ENCODE data around the gene MMP17. TPM values are rescaled to one million over a fixed set of nuclear protein-coding genes. Genes with fewer than 3 reads are reported as not detected.

Gene MMP17
- total and polyA plus RNA-seq, 10 of the 15 experiments (the other 5 are each of a cell fraction or from before 2014, with no cell fraction given) = 0.11 to 0.28 (median 0.23) TPM; not detected in 7

DNA sequence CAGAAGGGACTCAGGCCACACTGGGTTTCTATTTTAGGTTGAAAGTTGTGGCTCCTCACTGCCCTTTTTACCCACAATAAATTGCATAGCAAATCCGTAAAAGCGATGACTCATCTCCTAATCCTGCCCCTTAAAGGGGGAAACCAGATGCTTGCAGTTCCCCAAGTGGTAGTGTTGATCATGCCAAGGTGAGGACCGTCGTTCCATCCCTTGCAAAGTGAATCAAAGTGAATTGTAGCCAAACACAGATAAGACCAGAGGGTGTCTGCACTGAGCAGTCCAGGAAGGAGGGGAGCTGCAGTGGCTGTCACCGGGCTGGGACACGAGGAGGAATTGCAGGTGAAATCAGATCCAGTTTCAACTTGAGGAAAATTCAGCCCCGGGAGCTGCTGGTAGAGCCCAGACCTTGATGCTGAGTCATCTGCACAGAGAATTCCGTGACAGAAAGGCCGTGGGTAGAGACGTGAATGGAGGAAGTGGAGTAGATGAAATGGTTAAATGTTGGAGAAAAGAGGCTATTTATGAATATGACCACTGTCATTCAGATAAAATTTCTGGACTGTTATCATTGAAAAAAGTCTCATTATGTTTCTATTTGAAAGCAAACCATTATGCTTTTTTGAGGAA lies 44.2 kb upstream of the MMP17 start:
- SMC1A ChIA-PET (ENCODE audit: uncharacterized antibody, unreplicated experiment) = interaction anchor here (0.7 to 2.3 kb wide), 3 partner anchors 8 to 425 kb away, joined by 3 to 6 read pairs (median 3); no protein-coding TSS in a partner anchor
- ATAC-seq = peak; percentile 93
- TF ChIP-seq HDAC6 (IDR thresholded peaks at IDR 0.05; ENCODE audit: unreplicated experiment) (no peak), MTA2 (IDR thresholded peaks at IDR 0.05; ENCODE audit: low read depth) (no peak), IKZF2 (IDR thresholded peaks at IDR 0.05) (peak in 1 of 2 experiments; percentile 15; a peak in 1 of 4 replicates), ATF2 (IDR thresholded peaks at IDR 0.05; ENCODE audit: low read length) (peak; percentile 58; the same call in 1 of the 2 replicates), PKNOX1 (IDR thresholded peaks at IDR 0.05) (no peak), MAX (IDR thresholded peaks at IDR 0.05; ENCODE audit: low read depth, low read length) (no peak), ASH2L (IDR thresholded peaks at IDR 0.05; ENCODE audit: borderline replicate concordance, low read depth) (no peak), YBX1 (IDR thresholded peaks at IDR 0.05) (no peak), ZBED1 (IDR thresholded peaks at IDR 0.05; ENCODE audit: borderline replicate concordance) (no peak; the same call in 1 of the 2 replicates), MYB (IDR thresholded peaks at IDR 0.05; ENCODE audit: borderline replicate concordance, low read depth, low read length) (no peak)
- TF ChIP-seq, protein P1, sequence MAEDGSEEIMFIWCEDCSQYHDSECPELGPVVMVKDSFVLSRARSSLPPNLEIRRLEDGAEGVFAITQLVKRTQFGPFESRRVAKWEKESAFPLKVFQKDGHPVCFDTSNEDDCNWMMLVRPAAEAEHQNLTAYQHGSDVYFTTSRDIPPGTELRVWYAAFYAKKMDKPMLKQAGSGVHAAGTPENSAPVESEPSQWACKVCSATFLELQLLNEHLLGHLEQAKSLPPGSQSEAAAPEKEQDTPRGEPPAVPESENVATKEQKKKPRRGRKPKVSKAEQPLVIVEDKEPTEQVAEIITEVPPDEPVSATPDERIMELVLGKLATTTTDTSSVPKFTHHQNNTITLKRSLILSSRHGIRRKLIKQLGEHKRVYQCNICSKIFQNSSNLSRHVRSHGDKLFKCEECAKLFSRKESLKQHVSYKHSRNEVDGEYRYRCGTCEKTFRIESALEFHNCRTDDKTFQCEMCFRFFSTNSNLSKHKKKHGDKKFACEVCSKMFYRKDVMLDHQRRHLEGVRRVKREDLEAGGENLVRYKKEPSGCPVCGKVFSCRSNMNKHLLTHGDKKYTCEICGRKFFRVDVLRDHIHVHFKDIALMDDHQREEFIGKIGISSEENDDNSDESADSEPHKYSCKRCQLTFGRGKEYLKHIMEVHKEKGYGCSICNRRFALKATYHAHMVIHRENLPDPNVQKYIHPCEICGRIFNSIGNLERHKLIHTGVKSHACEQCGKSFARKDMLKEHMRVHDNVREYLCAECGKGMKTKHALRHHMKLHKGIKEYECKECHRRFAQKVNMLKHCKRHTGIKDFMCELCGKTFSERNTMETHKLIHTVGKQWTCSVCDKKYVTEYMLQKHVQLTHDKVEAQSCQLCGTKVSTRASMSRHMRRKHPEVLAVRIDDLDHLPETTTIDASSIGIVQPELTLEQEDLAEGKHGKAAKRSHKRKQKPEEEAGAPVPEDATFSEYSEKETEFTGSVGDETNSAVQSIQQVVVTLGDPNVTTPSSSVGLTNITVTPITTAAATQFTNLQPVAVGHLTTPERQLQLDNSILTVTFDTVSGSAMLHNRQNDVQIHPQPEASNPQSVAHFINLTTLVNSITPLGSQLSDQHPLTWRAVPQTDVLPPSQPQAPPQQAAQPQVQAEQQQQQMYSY (CRISPR knock-in tag; IDR thresholded peaks at IDR 0.05) = no peak
- TF ChIP-seq, protein P2, sequence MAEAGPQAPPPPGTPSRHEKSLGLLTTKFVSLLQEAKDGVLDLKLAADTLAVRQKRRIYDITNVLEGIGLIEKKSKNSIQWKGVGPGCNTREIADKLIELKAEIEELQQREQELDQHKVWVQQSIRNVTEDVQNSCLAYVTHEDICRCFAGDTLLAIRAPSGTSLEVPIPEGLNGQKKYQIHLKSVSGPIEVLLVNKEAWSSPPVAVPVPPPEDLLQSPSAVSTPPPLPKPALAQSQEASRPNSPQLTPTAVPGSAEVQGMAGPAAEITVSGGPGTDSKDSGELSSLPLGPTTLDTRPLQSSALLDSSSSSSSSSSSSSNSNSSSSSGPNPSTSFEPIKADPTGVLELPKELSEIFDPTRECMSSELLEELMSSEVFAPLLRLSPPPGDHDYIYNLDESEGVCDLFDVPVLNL (IDR thresholded peaks at IDR 0.05; ENCODE audit: low read depth, low read length) = no peak

More for the DNA sequence above, 44.2 kb upstream of the MMP17 start:
- DNase-seq (ENCODE audit: low read depth, low spot score) (peak; percentile 60), FAIRE-seq (peak; percentile 88)
- no TSS peak for BruUV-seq (replicated peaks)
- Histone ChIP-seq H3K4me2 (ENCODE audit: control insufficient read depth, insufficient read depth) (peak overlapping the region; percentile 57; the same call in 1 of the 2 replicates), H3K36me3 (ENCODE audit: control insufficient read depth in 2 of 2, insufficient read depth in 2 of 2, low read length in 1 of 2) (peaks cover 12 to 15% of the 10 kb centered on the region in 2 experiments), H3K79me2 (ENCODE audit: control insufficient read depth, insufficient read depth, low read length) (no peaks in the 10 kb centered on the region), H3K9ac (ENCODE audit: control insufficient read depth, insufficient read depth, low read length) (no peak overlapping the region; the same call in 1 of the 2 replicates), H3K9me3 (replicated peaks; ENCODE audit: control insufficient read depth, insufficient read depth, low read length) (no peaks in the 10 kb centered on the region), H3K4me1 (ENCODE audit: control insufficient read depth, insufficient read depth, low read length) (peaks cover 3% of the 10 kb centered on the region; the same call in 1 of the 2 replicates), H3K27me3 (replicated peaks in 1 of 2; ENCODE audit: control insufficient read depth in 2 of 2, insufficient read depth in 2 of 2, low read length in 1 of 2) (no peaks in the 10 kb centered on the region), H3K27ac (ENCODE audit: control insufficient read depth, insufficient read depth) (peak overlapping the region; percentile 57), H4K20me1 (ENCODE audit: control insufficient read depth, insufficient read depth) (no peaks in the 10 kb centered on the region), H3K4me3 (no peak overlapping the region), H2AFZ (ENCODE audit: control insufficient read depth, low read depth, low read length) (no peak overlapping the region)
- 3% methylated on average over 10 of the region's 10 CpGs for WGBS (ENCODE audit: insufficient coverage, insufficient replicate concordance, low lambda C conversion rate, missing lambda C conversion rate)
- in situ Hi-C loops (cut with MboI) = no loop called here
- ChIA-PET POLR2A (interaction anchor here (0.9 to 1.4 kb wide), 3 partner anchors 9 to 29 kb away, joined by 3 to 13 read pairs (median 4); no protein-coding TSS in a partner anchor), CTCF (no interaction called here), RAD21 (ENCODE audit: unreplicated experiment) (interaction anchor here (0.9 kb wide), 1 partner anchor 16 kb away, joined by 4 read pairs; no protein-coding TSS in a partner anchor)
- intact Hi-C loops (cut with micrococcal nuclease; ENCODE audit: unreplicated experiment) = no loop called here

Data from GM12878 (cell line).